HEK293 (cell line): ENCODE measurements around the gene MED13L.
A peak's percentile ranks its signal among the peaks of the same experiment; 100 is the strongest.

Source experiments
- EGR2 ChIP-seq: fragments of 450-650 bp; formaldehyde crosslinking; IDR thresholded peaks from 2 replicates; pipeline ENCODE4 v1.5.1; 2016; ENCODE audit warnings: low read depth, missing biosample characterization, missing genetic modification characterization
- TF ChIP-seq, protein P1 (sequence below): fragments of 450-650 bp; formaldehyde crosslinking; IDR thresholded peaks from 2 replicates; pipeline ENCODE4 v1.5.1; 2016; ENCODE audit warnings: missing biosample characterization, missing genetic modification characterization
- TF ChIP-seq, protein P2 (sequence below): fragments of 450-650 bp; formaldehyde crosslinking; IDR thresholded peaks from 2 replicates; pipeline ENCODE4 v1.5.1; 2016; ENCODE audit warnings: missing biosample characterization, missing genetic modification characterization

DNA sequence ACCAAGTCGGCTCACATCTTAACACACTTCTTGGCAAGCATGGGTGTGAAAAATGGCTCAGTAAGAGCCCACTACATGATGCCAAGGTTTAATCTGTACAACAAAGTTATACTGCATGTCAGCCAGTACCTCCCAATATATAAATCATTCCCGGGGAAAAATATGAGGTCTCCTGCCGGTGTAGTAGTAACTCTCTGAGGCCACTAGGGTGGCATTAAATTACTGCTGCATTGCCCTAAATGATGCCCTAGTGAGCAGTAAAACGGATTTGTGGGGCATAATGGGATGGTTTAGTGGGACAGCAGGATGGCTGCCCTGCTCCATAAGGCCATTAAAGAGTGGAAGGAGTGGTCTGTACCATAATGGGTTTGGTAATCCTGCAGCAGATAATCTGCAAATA, 267.7 kb downstream of the MED13L start:
- no peak for TF ChIP-seq EGR2
- TF ChIP-seq, protein P1, sequence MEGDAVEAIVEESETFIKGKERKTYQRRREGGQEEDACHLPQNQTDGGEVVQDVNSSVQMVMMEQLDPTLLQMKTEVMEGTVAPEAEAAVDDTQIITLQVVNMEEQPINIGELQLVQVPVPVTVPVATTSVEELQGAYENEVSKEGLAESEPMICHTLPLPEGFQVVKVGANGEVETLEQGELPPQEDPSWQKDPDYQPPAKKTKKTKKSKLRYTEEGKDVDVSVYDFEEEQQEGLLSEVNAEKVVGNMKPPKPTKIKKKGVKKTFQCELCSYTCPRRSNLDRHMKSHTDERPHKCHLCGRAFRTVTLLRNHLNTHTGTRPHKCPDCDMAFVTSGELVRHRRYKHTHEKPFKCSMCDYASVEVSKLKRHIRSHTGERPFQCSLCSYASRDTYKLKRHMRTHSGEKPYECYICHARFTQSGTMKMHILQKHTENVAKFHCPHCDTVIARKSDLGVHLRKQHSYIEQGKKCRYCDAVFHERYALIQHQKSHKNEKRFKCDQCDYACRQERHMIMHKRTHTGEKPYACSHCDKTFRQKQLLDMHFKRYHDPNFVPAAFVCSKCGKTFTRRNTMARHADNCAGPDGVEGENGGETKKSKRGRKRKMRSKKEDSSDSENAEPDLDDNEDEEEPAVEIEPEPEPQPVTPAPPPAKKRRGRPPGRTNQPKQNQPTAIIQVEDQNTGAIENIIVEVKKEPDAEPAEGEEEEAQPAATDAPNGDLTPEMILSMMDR (tag by site-specific recombination) = no peak
- TF ChIP-seq, protein P2, sequence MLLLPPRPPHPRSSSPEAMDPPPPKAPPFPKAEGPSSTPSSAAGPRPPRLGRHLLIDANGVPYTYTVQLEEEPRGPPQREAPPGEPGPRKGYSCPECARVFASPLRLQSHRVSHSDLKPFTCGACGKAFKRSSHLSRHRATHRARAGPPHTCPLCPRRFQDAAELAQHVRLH (tag by site-specific recombination) = peak; percentile 25; the same call in 1 of the 2 replicates
